HCT116 (cell line): ENCODE measurements around the gene RBP4. TPM values are rescaled to one million over a fixed set of nuclear protein-coding genes. Genes with fewer than 3 reads are reported as not detected.

Source experiments
- ATAC-seq: fragments of 200-7000 bp; cut with Tn5 transposase; 2 replicates; pipeline ENCODE4 v1.9.1; 2020; ENCODE audit warnings: mild to moderate bottlenecking, moderate library complexity
- BruUV-seq: library from RNA; stranded (reverse); fragments of 400-500 nt; replicated peaks from 2 replicates; lab custom pipeline; 2021; lab: Mats Ljungman, UMichigan
- CTCF ChIA-PET: fragments of 300-600 bp; sonication (Branson Sonifier 250); formaldehyde crosslinking; loops from one replicate; lab custom pipeline; 2021; ENCODE audit warnings: antibody characterized with exemption; lab: Charles Lee
- POLR2A ChIA-PET: fragments of 300-600, 350-600 bp; sonication (Branson Sonifier 250); formaldehyde crosslinking; loops from one replicate; lab custom pipeline; 2021; ENCODE audit warnings: antibody characterized with exemption; lab: Charles Lee
- RAD21 ChIA-PET, 2 experiments: fragments of 300-600 bp; sonication (Branson Sonifier 250); formaldehyde crosslinking; loops; one replicate each; lab custom pipeline; 2023; ENCODE audit warnings: low total read pairs in 2 of 2; ENCODE audit not compliant: uncharacterized antibody in 2 of 2, unreplicated experiment in 2 of 2, low non-redundant PET in 1 of 2; lab: Charles Lee
- DNase-seq: peaks from one replicate; pipeline ENCODE4 v3.0.0-alpha.2; 2010; ENCODE audit warnings: low read depth, low spot score
- H2AFZ ChIP-seq: fragments of 200-600 bp; shearing (Covaris generic), sonication (generic); 2 replicates; pipeline ENCODE4 v1.6.1; 2017; ENCODE audit warnings: low read depth, mixed run types, mixed read lengths, antibody characterized with exemption, low read length; ENCODE audit not compliant: poor library complexity, severe bottlenecking
- H3K27ac ChIP-seq: 2 replicates; pipeline ENCODE4 v1.5.1; 2012; ENCODE audit warnings: low read depth, low read length
- H3K27me3 ChIP-seq: fragments of 200-600 bp; sonication (generic); 2 replicates; pipeline ENCODE4 v1.6.1; 2016; ENCODE audit warnings: mixed run types, low read length, mixed read lengths; ENCODE audit not compliant: insufficient read depth
- H3K36me3 ChIP-seq, 2 experiments: fragments of 200-500 bp in 1 of 2; fragments of 200-600 bp in 1 of 2; sonication (Bioruptor generic) in 1 of 2; sonication (generic) in 1 of 2; 2 replicates each; pipeline versions ENCODE4 v1.5.1 to v1.6.1; 2014 to 2016; ENCODE audit warnings: low read length in 2 of 2, inconsistent platforms in 1 of 2, mixed read lengths in 1 of 2, mixed run types in 1 of 2; ENCODE audit not compliant: insufficient read depth in 2 of 2, control insufficient read depth in 1 of 2
- H3K4me1 ChIP-seq, 2 experiments: fragments of 200-600 bp in 1 of 2; sonication (generic) in 1 of 2; 2 replicates each; pipeline versions ENCODE4 v1.5.1 to v1.6.1; 2012 to 2017; ENCODE audit warnings: low read length in 2 of 2, inconsistent platforms in 1 of 2, mild to moderate bottlenecking in 1 of 2, mixed read lengths in 1 of 2, mixed run types in 1 of 2, moderate library complexity in 1 of 2; ENCODE audit not compliant: insufficient read depth in 2 of 2, control insufficient read depth in 1 of 2
- H3K4me2 ChIP-seq: fragments of 200-600 bp; sonication (generic); 2 replicates; pipeline ENCODE4 v1.6.1; 2017; ENCODE audit warnings: mixed run types, low read length, mixed read lengths
- H3K4me3 ChIP-seq, 2 experiments: fragments of 200-600 bp in 1 of 2; sonication (generic) in 1 of 2; replicated peaks in 1 of 2; 2 replicates each; pipeline ENCODE4 v1.5.1; 2011 to 2016; ENCODE audit warnings: low read length in 2 of 2, control low read depth in 1 of 2, low read depth in 1 of 2, mild to moderate bottlenecking in 1 of 2, mixed read lengths in 1 of 2, mixed run types in 1 of 2
- H3K79me2 ChIP-seq: fragments of 200-600 bp; sonication (generic); 2 replicates; pipeline ENCODE4 v1.6.1; 2017; ENCODE audit warnings: mild to moderate bottlenecking, mixed run types, low read length, moderate library complexity, mixed read lengths; ENCODE audit not compliant: insufficient read depth
- H3K9ac ChIP-seq: fragments of 200-600 bp; sonication (generic); 2 replicates; pipeline ENCODE4 v1.6.1; 2016; ENCODE audit warnings: low read length, mixed read lengths
- H3K9me2 ChIP-seq: fragments of 200-600 bp; sonication (generic), shearing (Covaris generic); 2 replicates; pipeline ENCODE4 v1.6.1; 2017; ENCODE audit warnings: mixed run types, mild to moderate bottlenecking, moderate library complexity; ENCODE audit not compliant: insufficient read depth
- H3K9me3 ChIP-seq, 2 experiments: fragments of 200-500 bp in 1 of 2; fragments of 200-600 bp in 1 of 2; sonication (Bioruptor generic) in 1 of 2; sonication (generic) in 1 of 2; 2 replicates each; pipeline ENCODE4 v1.6.1; 2014 to 2017; ENCODE audit warnings: low read length in 2 of 2, mixed read lengths in 2 of 2, inconsistent platforms in 1 of 2, low read depth in 1 of 2, mild to moderate bottlenecking in 1 of 2, mixed run types in 1 of 2, moderate library complexity in 1 of 2; ENCODE audit not compliant: control insufficient read depth in 1 of 2, insufficient read depth in 1 of 2
- H4K20me1 ChIP-seq: fragments of 200-600 bp; sonication (generic), shearing (Covaris generic); 2 replicates; pipeline ENCODE4 v1.6.1; 2017; ENCODE audit warnings: mixed run types, mild to moderate bottlenecking, moderate library complexity; ENCODE audit not compliant: insufficient read depth
- CTCF ChIP-seq, 3 experiments: fragments of 200-600 bp in 1 of 3; sonication (generic) in 1 of 3; IDR thresholded peaks in 2 of 3; conservative IDR thresholded peaks in 1 of 3; 2 replicates each; pipeline ENCODE4 v1.5.1; 2012 to 2017; ENCODE audit warnings: low read depth in 2 of 3, low read length in 2 of 3, antibody characterized with exemption in 1 of 3, borderline replicate concordance in 1 of 3, control low read depth in 1 of 3, mild to moderate bottlenecking in 1 of 3, mixed read lengths in 1 of 3, mixed run types in 1 of 3, moderate library complexity in 1 of 3; ENCODE audit not compliant: insufficient read depth in 1 of 3
- EGR1 ChIP-seq: IDR thresholded peaks from 2 replicates; pipeline ENCODE4 v1.6.1; 2012; ENCODE audit warnings: low read depth
- ELF1 ChIP-seq: IDR thresholded peaks from 2 replicates; pipeline ENCODE4 v1.6.1; 2012; ENCODE audit warnings: low read depth, borderline replicate concordance
- EZH2 ChIP-seq: fragments of 200-600 bp; sonication (generic); IDR thresholded peaks from 2 replicates; pipeline ENCODE4 v1.6.1; 2017; ENCODE audit warnings: antibody characterized with exemption, mixed run types
- EZH2phosphoT487 ChIP-seq: fragments of 200-600 bp; IDR thresholded peaks from 2 replicates; pipeline ENCODE4 v1.6.1; 2018; ENCODE audit warnings: antibody characterized with exemption, borderline replicate concordance
- JUND ChIP-seq: IDR thresholded peaks from 2 replicates; pipeline ENCODE4 v1.6.1; 2012
- MAX ChIP-seq: IDR thresholded peaks from 2 replicates; pipeline ENCODE4 v1.6.1; 2012
- POLR2AphosphoS5 ChIP-seq: IDR thresholded peaks from 2 replicates; pipeline ENCODE4 v1.6.1; 2011; ENCODE audit warnings: mild to moderate bottlenecking, low read depth, low read length, moderate library complexity
- RAD21 ChIP-seq: IDR thresholded peaks from 2 replicates; pipeline ENCODE4 v1.6.1; 2012; ENCODE audit warnings: low read depth, mild to moderate bottlenecking
- REST ChIP-seq: IDR thresholded peaks from 2 replicates; pipeline ENCODE4 v1.6.1; 2012; ENCODE audit warnings: low read depth
- SIN3A ChIP-seq: IDR thresholded peaks from 2 replicates; pipeline ENCODE4 v1.6.1; 2012; ENCODE audit warnings: low read depth
- SP1 ChIP-seq: IDR thresholded peaks from 2 replicates; pipeline ENCODE4 v1.6.1; 2012; ENCODE audit warnings: low read depth
- SRF ChIP-seq: IDR thresholded peaks from 2 replicates; pipeline ENCODE4 v1.6.1; 2012; ENCODE audit warnings: low read depth
- TCF7L2 ChIP-seq: IDR thresholded peaks from 2 replicates; pipeline ENCODE4 v1.7.0; 2011; ENCODE audit warnings: borderline replicate concordance, inconsistent platforms; ENCODE audit not compliant: insufficient read depth, insufficient read length; ENCODE audit errors: extremely low read depth
- ZFX ChIP-seq: fragments of 450-650 bp; IDR thresholded peaks from 2 replicates; pipeline ENCODE4 v1.6.1; 2017
- intact Hi-C: fragments of 100-400 bp; cut with micrococcal nuclease; formaldehyde crosslinking; loops from 2 replicates; pipeline ENCODE4 v1.10.0; 2022
- total RNA-seq: library from RNA; stranded (reverse); gene quantifications from one replicate; pipeline ENCODE4 v1.2.1, GENCODE V29; 2021; ENCODE audit not compliant: unreplicated experiment
- TF ChIP-seq, protein P1 (sequence below): IDR thresholded peaks from 2 replicates; pipeline ENCODE4 v1.6.1; 2012

Gene RBP4
- total RNA-seq, 1 experiment from 2014 or later, result 2.4 TPM

DNA sequence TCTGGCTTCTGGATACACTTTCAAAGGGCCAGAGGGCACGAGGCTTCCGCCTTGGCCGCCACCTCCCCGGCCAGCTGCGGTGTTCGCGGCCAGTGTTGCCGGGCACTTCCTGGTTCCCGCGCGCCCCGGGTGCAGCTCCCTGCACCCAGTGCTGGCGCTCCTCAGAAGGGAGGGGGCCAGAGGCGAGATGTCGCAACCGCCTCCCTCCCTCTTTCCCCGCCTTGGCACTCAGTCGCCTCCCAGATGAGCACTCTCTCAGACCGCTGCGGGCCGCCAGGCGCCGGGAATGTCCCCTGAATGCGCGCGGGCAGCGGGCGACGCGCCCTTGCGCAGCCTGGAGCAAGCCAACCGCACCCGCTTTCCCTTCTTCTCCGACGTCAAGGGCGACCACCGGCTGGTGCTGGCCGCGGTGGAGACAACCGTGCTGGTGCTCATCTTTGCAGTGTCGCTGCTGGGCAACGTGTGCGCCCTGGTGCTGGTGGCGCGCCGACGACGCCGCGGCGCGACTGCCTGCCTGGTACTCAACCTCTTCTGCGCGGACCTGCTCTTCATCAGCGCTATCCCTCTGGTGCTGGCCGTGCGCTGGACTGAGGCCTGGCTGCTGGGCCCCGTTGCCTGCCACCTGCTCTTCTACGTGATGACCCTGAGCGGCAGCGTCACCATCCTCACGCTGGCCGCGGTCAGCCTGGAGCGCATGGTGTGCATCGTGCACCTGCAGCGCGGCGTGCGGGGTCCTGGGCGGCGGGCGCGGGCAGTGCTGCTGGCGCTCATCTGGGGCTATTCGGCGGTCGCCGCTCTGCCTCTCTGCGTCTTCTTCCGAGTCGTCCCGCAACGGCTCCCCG, 34.4 kb downstream of the RBP4 start, which contains the start of gene FFAR4:
Gene FFAR4 (plus strand): TSS at position 231 of the 842 bp plus-strand sequence. CDS start 56 bp downstream, at position 287.
- ATAC-seq (no peak), DNase-seq (no peak)
- Histone ChIP-seq H3K9me2 (no peaks in the 10 kb centered on the region), H3K4me3 (no peak within 1 kb of the TSS), H3K4me1 (no peaks in the 10 kb centered on the region), H4K20me1 (no peaks in the 10 kb centered on the region), H3K79me2 (no peaks in the 10 kb centered on the region), H3K9ac (no peak within 1 kb of the TSS), H2AFZ (no peak within 1 kb of the TSS), H3K9me3 (no peaks in the 10 kb centered on the region), H3K36me3 (no peaks in the 10 kb centered on the region), H3K27ac (no peak within 1 kb of the TSS), H3K4me2 (no peak within 1 kb of the TSS), H3K27me3 (no peaks in the 10 kb centered on the region)
- RAD21 ChIA-PET, result no interaction called here
- POLR2A ChIA-PET, result no interaction called here
- no TSS peak for BruUV-seq
- CTCF ChIA-PET, result interaction anchor here (1.6 kb wide), 1 partner anchor 12 kb away, joined by 6 read pairs; no protein-coding TSS in a partner anchor
- intact Hi-C loops, result no loop called here
- no peak for TF ChIP-seq JUND
- TF ChIP-seq EZH2phosphoT487, result no peak
- no peak for TF ChIP-seq SIN3A
- no peak for TF ChIP-seq SP1
- no peak for TF ChIP-seq SRF
- TF ChIP-seq CTCF (IDR thresholded peaks at IDR 0.05 in 2 of 3, conservative IDR thresholded peaks at IDR 0.05 in 1 of 3; ENCODE audit: borderline replicate concordance in 1 of 3, insufficient read depth in 1 of 3, low read depth in 2 of 3, low read length in 2 of 3), result no peak
- no peak for TF ChIP-seq POLR2AphosphoS5
- TF ChIP-seq, protein P1, sequence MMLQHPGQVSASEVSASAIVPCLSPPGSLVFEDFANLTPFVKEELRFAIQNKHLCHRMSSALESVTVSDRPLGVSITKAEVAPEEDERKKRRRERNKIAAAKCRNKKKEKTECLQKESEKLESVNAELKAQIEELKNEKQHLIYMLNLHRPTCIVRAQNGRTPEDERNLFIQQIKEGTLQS, result no peak
- TF ChIP-seq TCF7L2, result no peak
- no peak for TF ChIP-seq REST
- no peak for TF ChIP-seq RAD21
- TF ChIP-seq ZFX, result no peak
- TF ChIP-seq ELF1, result no peak
- TF ChIP-seq EZH2, result no peak
- no peak for TF ChIP-seq MAX
- no peak for TF ChIP-seq EGR1
